ENCODE data around the gene CCDC190.

Gene CCDC190

GRCh38 chr1:162899422-162900146 is 38.6 kb upstream of the CCDC190 start:
- Histone ChIP-seq H3K27ac (ENCODE audit: low read length) (no peak overlapping the region), H2AFZ (ENCODE audit: low read depth, low read length) (no peak overlapping the region), H3K4me3 (ENCODE audit: low read depth in 1 of 2, low read length in 2 of 2) (no peak overlapping the region), H3K4me1 (ENCODE audit: insufficient read depth, low read length) (no peaks in the 10 kb centered on the region), H3K79me2 (ENCODE audit: insufficient read depth, low read length) (no peaks in the 10 kb centered on the region), H3K27me3 (ENCODE audit: insufficient read depth, low read length, poor library complexity) (peaks cover 17% of the 10 kb centered on the region), H3K36me3 (ENCODE audit: insufficient read depth, low read length) (no peaks in the 10 kb centered on the region), H4K20me1 (ENCODE audit: insufficient read depth, low read length) (no peaks in the 10 kb centered on the region), H3K9ac (ENCODE audit: low read depth, low read length) (no peak overlapping the region), H3K4me2 (ENCODE audit: insufficient read depth, low read length) (no peak overlapping the region), H3K9me3 (ENCODE audit: insufficient read depth, low read length, severe bottlenecking) (no peaks in the 10 kb centered on the region)
- no peak for ATAC-seq (ENCODE audit: insufficient read depth, low read depth)
- no peak for DNase-seq
- no peak for TF ChIP-seq CTCF (IDR thresholded peaks at IDR 0.05; ENCODE audit: borderline replicate concordance, extremely low read depth, low read length, poor library complexity, severe bottlenecking)
- no peak for TF ChIP-seq EZH2 (IDR thresholded peaks at IDR 0.05; ENCODE audit: borderline replicate concordance, low read depth, low read length, severe bottlenecking)

GRCh38 chr1:162893612-162893908 is 32.6 kb upstream of the CCDC190 start:
- TF ChIP-seq CTCF (IDR thresholded peaks at IDR 0.05; ENCODE audit: borderline replicate concordance, extremely low read depth, low read length, poor library complexity, severe bottlenecking) (no peak), EZH2 (IDR thresholded peaks at IDR 0.05; ENCODE audit: borderline replicate concordance, low read depth, low read length, severe bottlenecking) (no peak)
- Histone ChIP-seq H3K79me2 (ENCODE audit: insufficient read depth, low read length) (no peaks in the 10 kb centered on the region), H3K9ac (ENCODE audit: low read depth, low read length) (no peak overlapping the region), H3K27me3 (ENCODE audit: insufficient read depth, low read length, poor library complexity) (no peaks in the 10 kb centered on the region), H3K27ac (ENCODE audit: low read length) (no peak overlapping the region), H3K4me2 (ENCODE audit: insufficient read depth, low read length) (no peak overlapping the region), H4K20me1 (ENCODE audit: insufficient read depth, low read length) (no peaks in the 10 kb centered on the region), H3K4me3 (ENCODE audit: low read depth in 1 of 2, low read length in 2 of 2) (no peak overlapping the region), H3K4me1 (ENCODE audit: insufficient read depth, low read length) (no peaks in the 10 kb centered on the region), H3K36me3 (ENCODE audit: insufficient read depth, low read length) (no peaks in the 10 kb centered on the region), H2AFZ (ENCODE audit: low read depth, low read length) (no peak overlapping the region), H3K9me3 (ENCODE audit: insufficient read depth, low read length, severe bottlenecking) (no peaks in the 10 kb centered on the region)
- DNase-seq, result no peak
- no peak for ATAC-seq (ENCODE audit: insufficient read depth, low read depth)

GRCh38 chr1:162892906-162893611 is 32.1 kb upstream of the CCDC190 start:
- Histone ChIP-seq H3K4me3 (ENCODE audit: low read depth in 1 of 2, low read length in 2 of 2) (no peak overlapping the region), H3K9ac (ENCODE audit: low read depth, low read length) (no peak overlapping the region), H3K4me1 (ENCODE audit: insufficient read depth, low read length) (no peaks in the 10 kb centered on the region), H3K4me2 (ENCODE audit: insufficient read depth, low read length) (no peak overlapping the region), H3K27ac (ENCODE audit: low read length) (no peak overlapping the region), H3K79me2 (ENCODE audit: insufficient read depth, low read length) (no peaks in the 10 kb centered on the region), H3K9me3 (ENCODE audit: insufficient read depth, low read length, severe bottlenecking) (no peaks in the 10 kb centered on the region), H4K20me1 (ENCODE audit: insufficient read depth, low read length) (no peaks in the 10 kb centered on the region), H2AFZ (ENCODE audit: low read depth, low read length) (no peak overlapping the region), H3K27me3 (ENCODE audit: insufficient read depth, low read length, poor library complexity) (no peaks in the 10 kb centered on the region), H3K36me3 (ENCODE audit: insufficient read depth, low read length) (no peaks in the 10 kb centered on the region)
- DNase-seq (no peak), ATAC-seq (ENCODE audit: insufficient read depth, low read depth) (no peak)
- TF ChIP-seq CTCF (IDR thresholded peaks at IDR 0.05; ENCODE audit: borderline replicate concordance, extremely low read depth, low read length, poor library complexity, severe bottlenecking) (no peak), EZH2 (IDR thresholded peaks at IDR 0.05; ENCODE audit: borderline replicate concordance, low read depth, low read length, severe bottlenecking) (no peak)
